GM10248 (cell line): Measurements from ENCODE around the gene SGO2.

Experiments used
- CTCF ChIA-PET: fragments of 300-600 bp; sonication (Branson Sonifier 250); formaldehyde crosslinking; extraction: SDS; loops from one replicate; lab custom pipeline; 2021; ENCODE audit warnings: antibody characterized with exemption; lab: Yijun Ruan, JAX
- POLR2A ChIA-PET: fragments of 350-650 bp; sonication (Branson Sonifier 250); formaldehyde crosslinking; extraction: SDS; loops from one replicate; lab custom pipeline; 2020; ENCODE audit warnings: antibody characterized with exemption; lab: Yijun Ruan, JAX
- DNase-seq: peaks from one replicate; pipeline ENCODE4 v3.0.0; 2012; ENCODE audit errors: extremely low spot score
- CTCF ChIP-seq: IDR thresholded peaks from 2 replicates; pipeline ENCODE4 v1.5.1; 2012; ENCODE audit warnings: mild to moderate bottlenecking, low read depth; ENCODE audit errors: extremely low read depth, missing control alignments, control extremely low read depth

Gene SGO2

GRCh38 chr2:200515155-200515554 is 10.9 kb upstream of the SGO2 start:
- DNase-seq, result no peak
- TF ChIP-seq CTCF, result no peak
- ChIA-PET POLR2A (no interaction called here), CTCF (interaction anchor here (1.1 to 4.1 kb wide), 2 partner anchors 31 to 573 kb away, joined by 3 to 14 read pairs; no protein-coding TSS in a partner anchor)

- DNase-seq, result no peak
- ChIA-PET CTCF (interaction anchor here (0.9 to 2.6 kb wide), 5 partner anchors 10 to 41 kb away, joined by 3 to 11 read pairs (median 4); no protein-coding TSS in a partner anchor), POLR2A (no interaction called here)
- TF ChIP-seq CTCF, result no peak
Measured at GRCh38 chr2:200523158-200523557, 2.8 kb upstream of the SGO2 start.

GRCh38 chr2:200523604-200524003 is 2.4 kb upstream of the SGO2 start:
- ChIA-PET CTCF (interaction anchor here (0.9 to 2.6 kb wide), 5 partner anchors 10 to 41 kb away, joined by 3 to 11 read pairs (median 4); no protein-coding TSS in a partner anchor), POLR2A (no interaction called here)
- no peak for TF ChIP-seq CTCF
- DNase-seq, result no peak

- ChIA-PET CTCF (interaction anchor here (1.4 to 2.3 kb wide), 5 partner anchors 10 to 44 kb away, joined by 5 to 13 read pairs (median 8); partner anchors contain the start of gene KCTD18), POLR2A (no interaction called here)
- no peak for TF ChIP-seq CTCF
- DNase-seq, result no peak
Measured at GRCh38 chr2:200525066-200525465, 941 bp upstream of the SGO2 start.

- CTCF ChIA-PET, result interaction anchor here (1.4 to 2.3 kb wide), 6 partner anchors 10 to 45 kb away, joined by 5 to 13 read pairs (median 6); partner anchors contain the start of gene KCTD18
- POLR2A ChIA-PET, result no interaction called here
- no peak for TF ChIP-seq CTCF
Measured at GRCh38 chr2:200525551-200525881, 491 bp upstream of the SGO2 start.

GRCh38 chr2:200528228-200528627 is 2.2 kb downstream of the SGO2 start:
- no peak for DNase-seq
- TF ChIP-seq CTCF, result no peak
- POLR2A ChIA-PET, result interaction anchor here (0.6 kb wide), 1 partner anchor 413 kb away, joined by 3 read pairs; no protein-coding TSS in a partner anchor
- CTCF ChIA-PET, result interaction anchor here (1.7 kb wide), 1 partner anchor 10 kb away, joined by 4 read pairs; no protein-coding TSS in a partner anchor

More at GRCh38 chr2:200525551-200525881, 491 bp upstream of the SGO2 start:
- no peak for DNase-seq
